Measurements from ENCODE around the gene EFCAB13. TPM values are rescaled to one million over a fixed set of nuclear protein-coding genes. Genes with fewer than 3 reads are reported as not detected.

The EFCAB13 gene
- total RNA-seq, 1 experiment from 2014 or later: 1.6 TPM

DNA sequence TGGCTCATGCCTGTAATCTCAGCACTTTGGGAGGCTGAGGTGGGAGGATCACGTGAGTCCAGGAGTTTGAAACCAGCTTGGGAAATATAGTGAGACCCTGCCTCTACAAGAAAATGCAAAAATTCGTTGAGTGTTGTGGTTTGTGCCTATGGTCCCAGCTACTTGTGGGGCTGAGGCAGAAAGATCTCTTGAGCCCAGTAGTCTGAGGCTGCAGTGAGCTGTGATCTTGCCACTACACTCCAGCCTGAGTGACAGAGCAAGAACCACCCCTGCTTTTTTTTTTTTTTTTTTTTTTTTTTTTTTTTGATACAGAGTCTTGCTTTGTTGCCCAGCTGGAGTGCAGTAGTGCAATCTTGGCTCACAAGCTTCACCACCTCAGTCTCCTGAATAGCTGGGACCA lies 36.1 kb upstream of the EFCAB13 start:
- Histone ChIP-seq H2BK5ac (ENCODE audit: insufficient read length, low read length) (no peak overlapping the region), H3K9me3 (ENCODE audit: control insufficient read depth, low read depth, low read length) (no peaks in the 10 kb centered on the region), H2BK12ac (ENCODE audit: insufficient read length, low read depth, low read length) (no peak overlapping the region), H3K27me3 (ENCODE audit: insufficient read depth, low read length) (no peaks in the 10 kb centered on the region), H2BK20ac (ENCODE audit: low read depth, low read length, poor library complexity, severe bottlenecking) (no peak overlapping the region), H2AK5ac (ENCODE audit: insufficient read length, low read length) (no peak overlapping the region), H2BK120ac (ENCODE audit: low read depth, low read length, poor library complexity, severe bottlenecking) (no peak overlapping the region), H3K9ac (ENCODE audit: extremely low read depth, insufficient read length, low read length) (no peak overlapping the region), H3K4ac (ENCODE audit: low read depth, low read length) (no peak overlapping the region), H3K79me1 (ENCODE audit: insufficient read depth, low read depth, low read length, poor library complexity, severe bottlenecking) (no peaks in the 10 kb centered on the region), H2BK15ac (ENCODE audit: low read depth, low read length) (no peak overlapping the region), H3K4me2 (ENCODE audit: insufficient read depth, insufficient read length, low read length) (no peak overlapping the region), H4K8ac (replicated peaks; ENCODE audit: insufficient read length, low read depth, low read length) (no peak overlapping the region), H4K91ac (ENCODE audit: insufficient read length, low read depth, low read length) (no peak overlapping the region), H3K56ac (ENCODE audit: insufficient read length, low read depth, low read length) (no peak overlapping the region), H3T11ph (ENCODE audit: low read length) (no peak overlapping the region), H4K5ac (ENCODE audit: insufficient read length, low read depth, low read length) (no peak overlapping the region), H3K23ac (ENCODE audit: insufficient read length, low read depth, low read length) (no peak overlapping the region), H3K14ac (ENCODE audit: insufficient read depth, low read length) (no peak overlapping the region), H3K27ac (ENCODE audit: insufficient read length, low read depth, low read length) (no peak overlapping the region), H3K23me2 (ENCODE audit: insufficient read length, low read depth, low read length, poor library complexity, severe bottlenecking) (no peaks in the 10 kb centered on the region), H4K20me1 (ENCODE audit: control insufficient read depth, insufficient read depth, insufficient read length) (no peaks in the 10 kb centered on the region), H3K18ac (ENCODE audit: insufficient read length, low read depth, low read length) (no peak overlapping the region), H2AFZ (ENCODE audit: low read length) (no peak overlapping the region), H3K4me1 (ENCODE audit: insufficient read depth, low read length) (no peaks in the 10 kb centered on the region), H3K79me2 (ENCODE audit: insufficient read depth, low read length) (no peaks in the 10 kb centered on the region)
- no CpG with 5 or more reads among the region's 2 CpGs for WGBS (ENCODE audit: extremely low coverage, insufficient read length, low lambda C conversion rate)
- DNase-seq: no peak
- Mint-ChIP-seq H3K36me3 (ENCODE audit: insufficient read depth in 1 of 3, low read depth in 3 of 3) (no peaks in the 10 kb centered on the region; a peak in 1 of 7 replicates), H3K9me3 (no peaks in the 10 kb centered on the region), H3K4me3 (no peak overlapping the region), H3K4me1 (peaks cover 10 to 13% of the 10 kb centered on the region in 2 experiments), H3K27me3 (ENCODE audit: low read depth) (peaks cover 7% of the 10 kb centered on the region; the same call in 1 of the 2 replicates), H3K27ac (no peak overlapping the region)
- TF ChIP-seq, protein P1, sequence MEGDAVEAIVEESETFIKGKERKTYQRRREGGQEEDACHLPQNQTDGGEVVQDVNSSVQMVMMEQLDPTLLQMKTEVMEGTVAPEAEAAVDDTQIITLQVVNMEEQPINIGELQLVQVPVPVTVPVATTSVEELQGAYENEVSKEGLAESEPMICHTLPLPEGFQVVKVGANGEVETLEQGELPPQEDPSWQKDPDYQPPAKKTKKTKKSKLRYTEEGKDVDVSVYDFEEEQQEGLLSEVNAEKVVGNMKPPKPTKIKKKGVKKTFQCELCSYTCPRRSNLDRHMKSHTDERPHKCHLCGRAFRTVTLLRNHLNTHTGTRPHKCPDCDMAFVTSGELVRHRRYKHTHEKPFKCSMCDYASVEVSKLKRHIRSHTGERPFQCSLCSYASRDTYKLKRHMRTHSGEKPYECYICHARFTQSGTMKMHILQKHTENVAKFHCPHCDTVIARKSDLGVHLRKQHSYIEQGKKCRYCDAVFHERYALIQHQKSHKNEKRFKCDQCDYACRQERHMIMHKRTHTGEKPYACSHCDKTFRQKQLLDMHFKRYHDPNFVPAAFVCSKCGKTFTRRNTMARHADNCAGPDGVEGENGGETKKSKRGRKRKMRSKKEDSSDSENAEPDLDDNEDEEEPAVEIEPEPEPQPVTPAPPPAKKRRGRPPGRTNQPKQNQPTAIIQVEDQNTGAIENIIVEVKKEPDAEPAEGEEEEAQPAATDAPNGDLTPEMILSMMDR (conservative IDR thresholded peaks at IDR 0.05): no peak

Data from H9 (cell line).